ENCODE results near the gene MIEF1.

MIEF1 gene

DNA sequence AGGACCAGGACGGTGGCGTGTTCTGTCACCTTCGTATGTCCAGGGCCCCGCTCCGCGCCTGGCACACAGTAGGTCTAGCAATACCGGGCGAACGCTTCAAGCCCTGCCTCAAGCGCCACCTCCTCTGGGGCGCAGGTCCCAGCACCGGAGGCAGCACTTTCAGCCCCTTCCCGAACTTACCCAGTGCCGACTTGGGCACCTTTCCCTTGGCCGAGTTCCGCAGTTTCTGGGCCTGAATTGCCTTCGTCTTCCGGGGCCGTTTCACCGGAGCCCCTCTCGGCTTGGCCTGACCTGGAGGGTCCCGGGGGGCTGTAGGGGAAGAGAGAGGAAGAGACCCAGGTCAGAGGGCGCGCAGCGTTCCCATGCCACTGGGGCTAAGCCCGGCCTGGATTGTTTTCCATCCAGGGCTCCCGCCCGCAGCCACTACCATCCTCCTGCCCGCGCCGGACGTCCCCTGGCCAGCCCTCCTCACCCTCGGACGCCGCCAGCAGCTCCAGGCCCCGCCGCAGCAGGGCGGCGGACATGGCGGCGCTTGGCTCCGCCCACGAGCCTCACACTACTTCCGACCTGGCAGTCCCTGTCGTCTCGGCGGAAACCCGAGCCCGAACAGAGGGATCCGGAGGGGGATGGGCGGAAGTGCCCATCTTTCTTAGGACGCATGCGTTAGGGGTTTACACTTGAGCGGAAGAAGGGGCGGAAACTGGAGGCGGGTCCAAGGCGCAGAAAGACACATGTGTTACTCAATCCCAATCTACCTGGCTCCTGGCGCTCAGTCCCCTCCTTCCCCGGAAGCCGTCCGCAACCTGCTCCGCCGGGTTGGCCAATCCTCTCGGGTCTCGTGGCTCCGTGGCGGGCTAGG, 30.4 kb downstream of the MIEF1 start, which contains the start of gene RPS19BP1:
Gene RPS19BP1 (minus strand): TSS at position 534 of the 859 bp plus-strand sequence. CDS start 10 bp downstream, at position 524.
- peak; percentile 100 for DNase-seq

DNA sequence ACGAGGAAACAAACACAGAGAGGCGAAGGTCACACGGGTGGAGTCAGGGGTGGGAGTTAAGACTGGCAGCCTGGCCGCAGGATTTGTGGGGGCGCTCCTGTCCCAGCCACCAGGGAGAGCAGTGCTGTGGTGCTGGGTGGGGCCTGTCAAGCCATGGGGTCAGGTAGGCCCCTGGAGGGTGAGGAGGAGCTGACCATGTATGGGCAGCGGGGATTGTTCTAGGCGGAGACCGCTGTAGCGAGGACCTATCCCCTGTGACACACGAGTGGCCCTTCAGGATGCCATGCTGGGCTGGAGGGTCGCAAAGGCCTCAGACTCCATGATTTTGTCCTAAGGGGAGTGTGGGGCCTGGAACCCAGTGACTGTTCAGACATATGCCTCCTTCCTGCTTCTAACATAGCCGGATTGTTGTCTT, 32.0 kb downstream of the MIEF1 start:
- DNase-seq = no peak

GRCh38 chr22:39534591-39535356, 32.7 kb downstream of the MIEF1 start:
- DNase-seq = peak; percentile 94

GRCh38 chr22:39535357-39535725, 33.3 kb downstream of the MIEF1 start:
- DNase-seq = no peak

- DNase-seq = no peak
These were observed 33.9 kb downstream of the MIEF1 start for GRCh38 chr22:39535831-39536449.

DNA sequence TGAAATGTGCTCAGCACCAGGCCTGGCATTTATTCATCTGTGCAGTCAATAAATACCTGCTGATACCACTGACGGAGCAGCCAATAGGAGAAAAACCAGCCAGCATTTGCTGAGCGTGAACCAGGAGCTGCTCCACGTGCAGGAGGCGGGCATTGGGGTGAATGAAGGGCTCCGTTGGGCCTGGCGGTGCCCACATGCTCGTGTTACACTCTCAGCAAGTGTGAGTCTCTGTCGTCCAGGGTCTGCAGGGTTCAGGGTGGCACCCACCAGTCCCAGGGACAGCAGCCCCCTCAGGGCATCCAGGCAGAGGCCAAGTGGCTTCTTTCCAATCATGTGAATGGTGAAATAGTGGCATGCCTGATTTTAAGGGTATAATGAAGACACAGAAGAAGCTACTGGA, 34.6 kb downstream of the MIEF1 start:
- DNase-seq = no peak

DNA sequence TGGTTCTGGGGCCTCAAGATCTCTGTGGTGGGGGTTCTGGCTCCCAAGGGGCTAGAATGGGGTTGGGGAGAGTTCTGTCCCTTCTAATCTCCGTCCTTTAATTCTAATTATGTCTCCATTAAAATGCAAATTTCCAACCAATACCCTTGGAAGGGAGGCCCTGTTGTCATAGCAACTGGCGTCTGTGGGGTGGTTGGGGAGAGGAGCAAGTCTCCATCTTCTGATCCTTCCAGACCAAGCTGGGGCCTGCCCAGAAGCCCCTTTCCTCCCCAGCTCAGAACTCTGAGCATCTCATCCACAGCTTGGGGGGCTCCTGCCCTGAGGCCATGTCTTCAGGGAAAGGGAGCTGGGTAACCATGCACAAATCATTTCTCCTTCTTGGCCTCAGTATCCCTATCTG, 35.9 kb downstream of the MIEF1 start:
- no peak for DNase-seq

- DNase-seq = no peak
These were observed 41.0 kb downstream of the MIEF1 start for GRCh38 chr22:39543095-39543494.

- peak; percentile 90 for DNase-seq
These were observed 43.6 kb downstream of the MIEF1 start for GRCh38 chr22:39545386-39546365.

DNA sequence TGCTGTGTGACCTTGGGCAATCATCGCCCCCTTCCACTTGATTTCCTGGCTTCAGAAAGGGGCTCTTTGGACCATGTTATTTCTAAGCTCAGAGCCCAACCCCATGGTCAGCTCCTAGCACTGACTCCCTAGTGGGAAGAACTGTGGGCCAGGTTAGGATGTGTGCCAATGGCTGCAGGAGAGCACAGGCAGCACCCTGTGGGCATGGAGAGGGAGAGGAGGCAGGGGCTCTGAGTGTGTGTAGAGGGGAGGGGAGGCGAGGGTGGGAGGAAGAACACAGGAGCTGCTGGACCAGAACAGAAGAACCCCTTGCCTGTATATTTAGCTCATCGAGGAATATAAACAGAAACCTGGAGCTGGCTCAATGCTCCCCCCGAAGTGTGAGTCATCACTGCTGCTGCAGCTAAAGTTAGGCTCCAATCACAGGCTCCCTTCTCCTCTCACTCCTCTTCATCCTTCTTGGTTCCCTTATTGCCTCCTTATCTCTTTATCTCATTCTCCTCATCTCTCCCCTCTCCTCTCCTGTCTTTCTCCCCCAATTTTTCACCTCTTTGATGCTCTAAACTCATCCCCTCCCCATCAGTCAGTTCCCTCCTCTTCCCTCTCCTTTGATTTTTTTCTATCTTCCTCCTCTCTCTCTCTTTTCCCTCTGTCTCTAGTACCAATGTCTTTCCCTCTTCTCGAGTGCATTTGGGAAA, 44.9 kb downstream of the MIEF1 start:
- no peak for DNase-seq

DNA sequence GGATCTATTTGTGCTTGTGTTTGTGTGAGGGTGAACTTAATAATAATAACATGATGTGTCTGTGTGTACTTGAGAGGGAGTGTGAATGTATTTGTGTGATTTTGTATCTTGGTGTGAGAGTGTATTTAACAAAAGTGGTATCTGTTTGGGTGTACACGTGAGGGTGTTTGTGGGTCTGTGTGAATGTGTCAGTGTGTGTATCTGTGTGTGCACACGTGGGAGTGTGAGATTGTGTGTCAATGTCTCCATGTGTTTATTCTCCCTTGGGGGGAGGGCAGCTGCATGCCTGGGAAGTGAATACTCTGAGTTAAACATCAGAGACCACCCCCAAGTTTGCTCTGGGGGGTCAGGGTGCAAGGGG, 45.5 kb downstream of the MIEF1 start:
- DNase-seq = no peak

- no peak for DNase-seq
These were observed 51.3 kb downstream of the MIEF1 start for GRCh38 chr22:39553429-39553828.

DNA sequence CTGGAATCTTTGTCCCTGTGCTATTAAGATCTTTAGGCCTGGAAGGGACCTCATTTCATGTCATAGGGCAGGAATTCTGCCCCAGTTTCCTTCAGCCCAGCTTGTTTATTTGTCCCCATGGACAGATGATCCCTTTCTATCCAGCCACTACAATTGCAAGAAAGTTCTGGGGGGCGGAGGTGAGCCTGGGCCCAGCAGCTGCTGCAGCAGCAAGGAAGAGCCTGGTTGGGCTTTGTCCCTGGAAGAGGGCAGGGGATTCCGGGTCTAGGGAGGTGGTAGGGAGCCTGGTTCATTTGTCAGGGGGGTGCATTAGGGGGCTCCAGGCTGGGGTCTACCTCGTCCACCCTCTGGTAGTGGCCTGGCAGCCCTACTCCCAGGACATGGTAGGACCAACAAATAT, 52.1 kb downstream of the MIEF1 start:
- DNase-seq = no peak

- DNase-seq = peak; percentile 78
These were observed 55.1 kb downstream of the MIEF1 start for GRCh38 chr22:39556970-39557841.

GRCh38 chr22:39558254-39558727, 56.2 kb downstream of the MIEF1 start:
- no peak for DNase-seq

GRCh38 chr22:39558950-39559349, 56.9 kb downstream of the MIEF1 start:
- DNase-seq = no peak

DNA sequence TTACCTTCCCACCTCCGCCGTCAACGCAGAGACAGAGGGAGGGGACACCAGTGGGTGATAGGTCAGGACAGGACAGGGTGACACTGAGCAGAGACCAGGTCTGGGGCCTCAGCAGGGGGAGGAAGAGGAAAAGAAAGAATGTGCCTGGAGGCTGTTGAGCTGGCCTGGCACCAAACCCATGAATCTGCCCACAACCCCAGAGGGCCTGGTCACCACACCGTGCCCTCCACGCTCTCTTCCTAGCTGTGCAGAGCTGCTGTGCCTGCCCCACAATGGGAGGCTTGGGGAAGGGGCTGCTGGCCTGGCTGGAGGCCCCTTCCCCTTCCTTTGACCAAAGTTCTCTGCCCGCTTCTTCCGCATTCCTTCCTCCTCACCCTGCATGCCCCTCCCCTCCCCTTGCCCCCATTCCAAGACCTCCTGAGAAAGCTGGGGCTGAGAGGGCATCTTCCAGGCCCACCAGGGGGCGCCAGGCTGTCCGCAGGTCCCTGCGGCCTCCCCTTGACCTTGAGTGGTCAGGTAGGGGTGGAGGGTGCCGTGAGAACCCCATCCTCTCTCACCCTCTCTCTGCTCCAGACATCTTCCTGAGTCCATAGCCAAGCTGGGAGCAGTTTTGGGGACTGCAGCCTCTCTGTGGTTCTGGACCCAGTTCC, 57.5 kb downstream of the MIEF1 start:
- DNase-seq = no peak

- no peak for DNase-seq
These were observed 58.0 kb downstream of the MIEF1 start for GRCh38 chr22:39560127-39560526.

- DNase-seq = no peak
These were observed 60.9 kb downstream of the MIEF1 start for GRCh38 chr22:39562839-39563489.
